RPMI8226 (cell line): Measurements from ENCODE around the gene CEP170B.
A peak's percentile ranks its signal among the peaks of the same experiment; 100 is the strongest.
"Not testable (repeated sequence)": the region's sequence is repeated elsewhere in the genome, so short reads cannot be mapped to it uniquely, and the experiment has no call there.

Source experiments
- DNase-seq: peaks from one replicate; pipeline ENCODE4 v3.0.0-alpha.2; 2015

The CEP170B gene

GRCh38 chr14:104892531-104893434 is 27.7 kb downstream of the CEP170B start:
- DNase-seq = no peak

DNA sequence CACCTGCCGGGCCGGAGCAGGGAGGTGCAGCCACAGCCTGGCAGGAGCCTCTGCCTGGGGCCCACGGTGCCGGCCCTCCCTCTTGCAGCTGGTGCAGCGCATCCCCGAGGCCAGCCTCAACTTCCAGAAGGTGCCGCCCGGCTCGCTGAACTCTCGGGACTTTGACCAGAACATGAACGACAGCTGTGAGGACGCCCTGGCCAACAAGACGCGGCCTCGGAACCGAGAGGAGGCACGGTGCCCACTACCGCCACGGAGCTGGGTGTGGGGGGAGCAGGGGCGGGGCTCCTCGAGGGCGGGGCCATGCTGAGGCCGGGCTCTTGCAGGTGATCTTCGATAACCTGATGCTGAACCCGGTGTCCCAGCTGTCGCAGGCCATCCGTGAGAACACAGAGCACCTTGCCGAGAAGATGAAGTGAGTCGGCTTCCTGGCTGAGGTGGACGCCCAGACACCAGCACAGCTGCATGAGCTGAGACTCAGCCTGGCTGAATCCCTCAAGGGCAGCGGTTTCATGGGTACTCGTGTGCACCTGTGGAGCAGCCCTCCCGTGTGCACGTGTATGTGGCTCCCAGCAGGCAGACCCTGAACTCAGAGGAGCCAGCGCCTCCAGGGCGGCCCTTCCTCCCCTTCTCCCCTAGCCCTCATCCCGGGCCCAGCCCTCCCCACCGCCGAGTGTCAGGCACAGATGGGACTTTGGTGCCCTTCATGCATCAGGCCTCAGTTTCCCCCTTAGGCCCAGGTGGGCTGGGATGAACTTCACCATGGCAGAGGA is 28.6 kb downstream of the CEP170B start:
- DNase-seq = peak; percentile 94

GRCh38 chr14:104894331-104895206 is 29.5 kb downstream of the CEP170B start:
- no peak for DNase-seq

DNA sequence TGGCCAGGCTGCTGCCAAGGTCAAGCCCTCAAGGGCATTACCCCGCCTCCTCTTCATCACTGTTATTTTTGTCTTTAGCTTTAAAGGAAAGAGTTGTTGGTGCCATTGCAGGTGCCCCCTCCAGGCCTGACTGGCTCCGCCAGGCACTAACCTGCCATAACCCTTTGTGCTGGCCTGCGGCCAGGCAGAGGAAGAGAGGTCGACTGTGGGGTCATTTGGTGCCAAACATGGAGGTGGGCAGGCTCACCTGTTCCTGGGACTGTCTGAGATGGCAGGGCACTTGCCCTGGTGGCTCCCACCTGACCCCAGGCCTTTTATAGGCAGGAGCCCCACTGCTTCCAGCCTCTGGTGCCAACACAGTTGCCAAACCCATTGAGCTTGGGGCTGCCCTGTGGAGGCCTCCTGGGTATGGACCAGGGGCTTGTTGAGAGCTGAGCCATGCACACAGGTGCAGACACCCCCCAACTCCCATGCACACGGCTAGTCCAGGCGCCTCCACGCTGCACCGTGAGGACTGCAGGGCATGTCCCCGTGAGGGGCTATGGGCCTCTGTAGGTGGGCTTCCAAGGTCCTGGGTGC is 30.2 kb downstream of the CEP170B start:
- peak; percentile 84 for DNase-seq

GRCh38 chr14:104895786-104896661 is 31.0 kb downstream of the CEP170B start:
- DNase-seq = peak; percentile 42

DNA sequence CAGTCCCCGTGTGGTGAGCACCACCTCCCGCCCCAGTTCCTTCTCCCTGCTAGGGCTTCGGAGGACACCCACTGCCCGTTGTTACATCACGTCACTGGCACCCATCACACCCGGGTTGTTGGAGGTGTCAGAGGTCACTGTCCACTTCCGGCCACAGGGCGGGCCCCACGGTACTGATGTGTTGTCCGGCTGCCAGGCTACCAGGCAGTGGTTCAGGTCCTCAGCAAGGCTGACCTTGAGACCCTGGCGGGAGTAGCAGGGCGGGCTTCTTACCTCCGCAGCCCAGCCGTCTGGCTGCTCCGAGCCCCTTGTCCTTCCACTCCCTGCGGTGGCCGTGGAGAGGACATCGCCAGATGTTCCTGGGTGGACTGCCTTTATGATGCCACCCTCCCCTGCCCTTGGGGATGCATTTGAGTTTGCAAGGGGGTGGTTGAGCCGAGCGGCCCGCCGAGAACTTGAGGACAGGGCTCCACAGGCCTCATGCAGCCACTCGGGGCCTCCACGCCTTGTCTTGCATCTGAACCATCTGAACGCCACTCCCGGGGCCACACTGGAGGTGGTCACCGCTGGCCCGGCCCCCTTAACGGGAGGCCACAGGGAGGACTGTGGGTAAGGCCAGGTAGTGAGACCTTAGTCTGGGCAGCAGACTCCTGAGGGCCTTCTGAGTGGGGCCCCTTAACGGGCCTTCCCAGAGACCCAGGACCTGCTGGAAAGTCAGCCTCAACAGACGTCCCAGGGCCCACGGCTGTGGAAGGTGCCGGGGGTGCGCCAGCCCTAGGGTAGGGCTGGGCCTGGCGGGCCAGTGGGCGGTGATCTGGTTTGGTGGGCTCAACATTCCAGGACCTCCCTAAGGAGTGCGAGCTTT is 32.5 kb downstream of the CEP170B start:
- DNase-seq = no peak

DNA sequence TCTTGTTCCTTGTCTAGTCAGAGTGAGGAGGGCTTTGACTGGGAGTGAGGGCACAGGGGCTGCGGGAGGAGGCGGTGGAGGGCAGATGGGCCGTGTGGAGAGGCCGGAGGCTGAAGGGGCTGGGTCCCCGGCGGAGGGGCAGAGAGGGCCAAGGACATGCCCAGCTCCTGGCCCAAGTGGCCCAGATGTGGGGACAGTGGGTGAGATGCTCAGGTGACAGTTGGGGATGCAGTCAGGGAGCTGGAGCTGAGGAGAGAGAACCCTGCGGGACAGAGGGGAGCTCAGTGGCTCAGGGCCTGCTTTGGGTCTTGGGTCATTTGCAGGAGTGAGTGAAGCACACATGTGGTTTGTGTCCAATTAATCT is 33.1 kb downstream of the CEP170B start:
- no peak for DNase-seq

- DNase-seq = no peak
Observed at GRCh38 chr14:104898870-104899510, 33.9 kb downstream of the CEP170B start.

- peak; percentile 58 for DNase-seq
Observed at GRCh38 chr14:104899781-104900180, 34.7 kb downstream of the CEP170B start.

DNA sequence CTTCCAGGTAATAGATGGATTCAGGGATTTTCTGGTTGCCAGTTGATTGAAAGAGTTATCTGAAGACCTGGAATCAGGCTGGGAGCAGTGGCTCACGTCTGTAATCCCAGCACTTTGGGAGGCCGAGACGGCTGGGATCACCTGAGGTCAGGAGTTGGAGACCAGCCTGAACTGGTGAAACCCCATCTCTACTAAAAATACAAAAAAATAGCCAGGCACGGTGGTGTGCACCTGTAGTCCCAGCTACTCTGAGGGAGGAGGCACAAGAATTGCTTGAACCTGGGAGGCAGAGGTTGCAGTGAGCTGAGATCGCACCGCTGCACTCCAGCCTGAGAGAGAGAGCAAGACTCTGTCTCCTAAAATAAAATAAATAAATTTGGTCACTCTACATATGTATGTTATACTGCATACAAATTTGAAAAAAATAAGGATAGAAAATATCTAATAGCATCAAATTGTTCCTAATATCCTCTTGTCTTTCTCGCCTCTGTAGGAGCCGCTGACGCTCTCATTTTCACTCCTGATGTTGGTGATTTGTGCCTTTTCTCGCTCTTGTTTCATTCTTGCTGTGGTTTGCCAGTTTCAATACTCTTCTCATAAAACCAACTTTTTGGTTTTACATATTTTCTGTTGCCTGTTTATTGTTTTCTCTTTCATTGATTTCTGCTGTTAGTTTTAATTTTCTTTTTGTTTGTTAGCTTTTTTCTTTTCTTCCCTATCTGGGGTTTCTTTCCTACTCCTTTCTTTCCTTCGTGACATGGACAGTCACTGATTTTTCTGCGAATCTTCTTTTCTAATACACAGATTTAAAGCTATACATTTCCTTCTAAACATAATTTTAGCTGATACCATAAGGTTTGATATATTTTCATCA is 35.8 kb downstream of the CEP170B start:
- DNase-seq = peak; percentile 55

DNA sequence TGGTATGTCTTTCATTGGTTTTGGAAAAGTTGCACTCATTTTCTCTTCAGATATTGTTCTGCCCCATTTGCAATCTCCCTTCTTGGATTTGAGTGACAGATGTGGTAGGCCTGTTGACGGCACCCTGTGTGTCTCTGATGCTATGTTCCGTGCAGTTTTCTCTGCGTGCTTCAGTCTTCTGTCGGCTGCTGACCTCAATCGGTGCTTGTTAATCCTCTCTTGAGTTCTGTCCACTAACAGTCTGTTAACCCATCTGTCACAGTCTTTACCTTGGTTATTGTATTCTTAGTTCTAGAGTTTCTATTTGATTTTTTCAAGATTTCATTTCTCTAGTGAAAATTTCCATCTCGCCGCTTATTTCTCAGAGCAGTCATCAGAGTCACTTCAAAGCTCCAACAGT is 38.9 kb downstream of the CEP170B start:
- DNase-seq = no peak

- peak; percentile 54 for DNase-seq
Observed at GRCh38 chr14:104904650-104905578, 39.8 kb downstream of the CEP170B start.

- DNase-seq = not testable (repeated sequence)
Observed at GRCh38 chr14:104905579-104905933, 40.5 kb downstream of the CEP170B start.

DNA sequence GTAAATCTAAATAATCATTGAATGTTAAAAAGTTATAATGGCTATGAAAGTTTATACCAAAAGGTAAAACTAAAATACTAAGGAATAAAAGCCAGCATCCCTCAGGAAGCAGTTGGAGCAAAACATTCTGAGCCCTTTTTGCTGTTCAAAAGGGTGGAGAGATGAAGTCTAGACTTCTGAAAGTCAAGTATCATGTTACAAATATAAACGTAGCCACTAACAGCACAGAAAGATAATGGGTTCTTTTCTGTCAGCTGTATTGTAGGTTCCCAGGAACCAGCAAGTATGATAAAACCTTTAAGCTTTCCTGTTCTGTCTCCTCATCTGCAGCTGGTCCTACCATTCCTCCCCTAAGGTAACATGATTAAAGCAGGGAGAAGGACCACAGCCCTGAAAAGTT is 43.2 kb downstream of the CEP170B start:
- no peak for DNase-seq

- DNase-seq = no peak
Observed at GRCh38 chr14:104912053-104912452, 47.0 kb downstream of the CEP170B start.

DNA sequence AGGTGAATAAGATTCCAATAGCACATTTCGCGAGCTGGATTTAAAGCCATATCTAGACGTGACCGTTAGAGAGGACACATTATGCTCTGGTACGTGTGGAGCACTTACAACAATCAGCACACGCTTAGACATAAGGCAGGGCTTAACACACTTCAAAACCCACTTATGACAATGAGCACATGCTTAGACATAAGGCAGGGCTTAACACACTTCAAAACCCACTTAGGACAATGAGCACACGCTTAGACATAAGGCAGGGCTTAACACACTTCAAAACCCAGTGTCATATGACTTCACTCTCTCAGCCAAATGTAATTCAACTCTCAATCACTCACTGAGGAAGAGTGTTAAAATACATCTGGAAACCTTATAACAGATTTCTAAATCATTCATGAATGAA is 48.4 kb downstream of the CEP170B start:
- DNase-seq = no peak

- no peak for DNase-seq
Observed at GRCh38 chr14:104917116-104917515, 52.0 kb downstream of the CEP170B start.

DNA sequence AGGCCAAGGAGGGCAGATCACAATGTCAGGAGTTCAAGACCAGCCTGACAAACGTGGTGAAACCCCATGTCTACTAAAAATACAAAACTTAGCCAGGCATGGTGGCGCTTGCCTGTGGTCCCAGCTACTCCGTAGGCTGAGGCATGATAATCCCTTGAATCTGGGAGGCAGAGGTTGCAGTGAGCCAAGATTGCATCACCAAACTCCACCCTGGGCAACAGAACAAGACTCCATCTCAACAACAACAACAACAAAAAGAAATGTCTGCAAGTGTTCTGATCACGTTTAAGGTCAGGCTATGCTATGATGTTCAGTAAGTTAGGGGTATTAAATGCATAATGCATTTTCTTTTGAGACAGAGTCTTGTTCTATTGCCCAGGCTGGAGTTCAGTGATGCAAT is 52.9 kb downstream of the CEP170B start:
- DNase-seq = no peak
